Measurements from ENCODE around the gene SORCS2.

DNA sequence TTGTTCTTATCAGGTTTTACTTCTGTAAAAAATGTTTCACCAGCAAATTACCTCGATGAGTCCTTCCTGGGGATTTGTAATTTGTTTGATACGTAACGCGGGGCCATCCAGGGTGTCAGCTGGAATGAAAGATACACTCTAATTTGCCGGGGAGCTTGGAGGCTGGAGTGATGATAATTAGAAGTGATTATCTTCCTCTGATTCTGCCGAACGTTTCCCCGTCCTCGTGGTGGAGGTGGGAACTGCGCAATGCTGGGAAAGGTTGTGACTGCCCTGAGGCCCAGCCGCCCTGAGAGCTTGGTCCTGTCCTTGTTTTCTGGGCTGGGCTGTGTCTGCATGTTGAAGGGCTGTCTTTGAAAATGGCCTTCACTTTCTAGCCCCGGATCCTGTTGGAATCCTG is 48.0 kb downstream of the SORCS2 start:
- TF ChIP-seq, protein P1, sequence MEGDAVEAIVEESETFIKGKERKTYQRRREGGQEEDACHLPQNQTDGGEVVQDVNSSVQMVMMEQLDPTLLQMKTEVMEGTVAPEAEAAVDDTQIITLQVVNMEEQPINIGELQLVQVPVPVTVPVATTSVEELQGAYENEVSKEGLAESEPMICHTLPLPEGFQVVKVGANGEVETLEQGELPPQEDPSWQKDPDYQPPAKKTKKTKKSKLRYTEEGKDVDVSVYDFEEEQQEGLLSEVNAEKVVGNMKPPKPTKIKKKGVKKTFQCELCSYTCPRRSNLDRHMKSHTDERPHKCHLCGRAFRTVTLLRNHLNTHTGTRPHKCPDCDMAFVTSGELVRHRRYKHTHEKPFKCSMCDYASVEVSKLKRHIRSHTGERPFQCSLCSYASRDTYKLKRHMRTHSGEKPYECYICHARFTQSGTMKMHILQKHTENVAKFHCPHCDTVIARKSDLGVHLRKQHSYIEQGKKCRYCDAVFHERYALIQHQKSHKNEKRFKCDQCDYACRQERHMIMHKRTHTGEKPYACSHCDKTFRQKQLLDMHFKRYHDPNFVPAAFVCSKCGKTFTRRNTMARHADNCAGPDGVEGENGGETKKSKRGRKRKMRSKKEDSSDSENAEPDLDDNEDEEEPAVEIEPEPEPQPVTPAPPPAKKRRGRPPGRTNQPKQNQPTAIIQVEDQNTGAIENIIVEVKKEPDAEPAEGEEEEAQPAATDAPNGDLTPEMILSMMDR (IDR thresholded peaks at IDR 0.05), result 0 out of 2 replicates have a peak, but pooled peaks have one; percentile 14
- TF ChIP-seq POLR2AphosphoS5 (IDR thresholded peaks at IDR 0.05; ENCODE audit: low read depth, low read length), result no peak
- TF ChIP-seq, protein P2, sequence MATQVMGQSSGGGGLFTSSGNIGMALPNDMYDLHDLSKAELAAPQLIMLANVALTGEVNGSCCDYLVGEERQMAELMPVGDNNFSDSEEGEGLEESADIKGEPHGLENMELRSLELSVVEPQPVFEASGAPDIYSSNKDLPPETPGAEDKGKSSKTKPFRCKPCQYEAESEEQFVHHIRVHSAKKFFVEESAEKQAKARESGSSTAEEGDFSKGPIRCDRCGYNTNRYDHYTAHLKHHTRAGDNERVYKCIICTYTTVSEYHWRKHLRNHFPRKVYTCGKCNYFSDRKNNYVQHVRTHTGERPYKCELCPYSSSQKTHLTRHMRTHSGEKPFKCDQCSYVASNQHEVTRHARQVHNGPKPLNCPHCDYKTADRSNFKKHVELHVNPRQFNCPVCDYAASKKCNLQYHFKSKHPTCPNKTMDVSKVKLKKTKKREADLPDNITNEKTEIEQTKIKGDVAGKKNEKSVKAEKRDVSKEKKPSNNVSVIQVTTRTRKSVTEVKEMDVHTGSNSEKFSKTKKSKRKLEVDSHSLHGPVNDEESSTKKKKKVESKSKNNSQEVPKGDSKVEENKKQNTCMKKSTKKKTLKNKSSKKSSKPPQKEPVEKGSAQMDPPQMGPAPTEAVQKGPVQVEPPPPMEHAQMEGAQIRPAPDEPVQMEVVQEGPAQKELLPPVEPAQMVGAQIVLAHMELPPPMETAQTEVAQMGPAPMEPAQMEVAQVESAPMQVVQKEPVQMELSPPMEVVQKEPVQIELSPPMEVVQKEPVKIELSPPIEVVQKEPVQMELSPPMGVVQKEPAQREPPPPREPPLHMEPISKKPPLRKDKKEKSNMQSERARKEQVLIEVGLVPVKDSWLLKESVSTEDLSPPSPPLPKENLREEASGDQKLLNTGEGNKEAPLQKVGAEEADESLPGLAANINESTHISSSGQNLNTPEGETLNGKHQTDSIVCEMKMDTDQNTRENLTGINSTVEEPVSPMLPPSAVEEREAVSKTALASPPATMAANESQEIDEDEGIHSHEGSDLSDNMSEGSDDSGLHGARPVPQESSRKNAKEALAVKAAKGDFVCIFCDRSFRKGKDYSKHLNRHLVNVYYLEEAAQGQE (IDR thresholded peaks at IDR 0.05; ENCODE audit: low read depth, low read length), result no peak
- TF ChIP-seq TCF12 (IDR thresholded peaks at IDR 0.05), result no peak
- no peak for TF ChIP-seq TAF1 (IDR thresholded peaks at IDR 0.05; ENCODE audit: borderline replicate concordance, low read depth, low read length)
- no peak for TF ChIP-seq TEAD4 (IDR thresholded peaks at IDR 0.05; ENCODE audit: borderline replicate concordance, insufficient read depth)
- no peak for TF ChIP-seq RFX5 (IDR thresholded peaks at IDR 0.05; ENCODE audit: low read length)
- no peak for TF ChIP-seq USF2 (IDR thresholded peaks at IDR 0.05; ENCODE audit: borderline replicate concordance, low read depth, low read length)
- no peak for TF ChIP-seq MEF2A (IDR thresholded peaks at IDR 0.05; ENCODE audit: borderline replicate concordance, low read depth)
- no peak for TF ChIP-seq FOXJ3 (CRISPR knock-in tag; IDR thresholded peaks at IDR 0.05)

Data from SK-N-SH (cell line).